K562 (cell line): Measurements from ENCODE around the gene NUSAP1. TPM values are rescaled to one million over a fixed set of nuclear protein-coding genes. Genes with fewer than 3 reads are reported as not detected.

ENCODE experiments used
- ATAC-seq: fragments of 200-7000 bp; cut with Tn5 transposase; 3 replicates; pipeline ENCODE4 v1.9.1; 2020; ENCODE audit warnings: moderate library complexity
- BruUV-seq: library from RNA; stranded (reverse); fragments of 400-500 nt; replicated peaks from 2 replicates; lab custom pipeline; 2021; lab: Mats Ljungman, UMichigan
- CTCF ChIA-PET: fragments of 300-600 bp; formaldehyde crosslinking; extraction: SDS; loops from one replicate; lab custom pipeline; 2021; ENCODE audit warnings: low intra/inter-chr PET ratio; lab: Yijun Ruan, JAX
- POLR2A ChIA-PET: fragments of 300-600, 350-650 bp; sonication (Branson Sonifier 250); formaldehyde crosslinking; extraction: SDS; loops from one replicate; lab custom pipeline; 2021; ENCODE audit warnings: antibody characterized with exemption, inconsistent platforms; lab: Yijun Ruan, JAX
- DNase-seq, 4 experiments: peaks; one replicate each; pipeline versions ENCODE4 v3.0.0 to v3.0.0-alpha.2; 2011 to 2018; ENCODE audit warnings: low spot score in 3 of 4, mixed read lengths in 3 of 4; ENCODE audit errors: extremely low read depth in 1 of 4
- FAIRE-seq: peaks from 2 replicates; lab custom pipeline; 2011; peaks lifted over from hg19 to GRCh38; lab: Jason Lieb, UNC
- H2AFZ ChIP-seq: 2 replicates; pipeline ENCODE4 v1.6.0; 2011; ENCODE audit warnings: low read depth, low read length, control low read depth, inconsistent platforms
- H3K27ac ChIP-seq: fragments of 200-600 bp; 3 replicates; pipeline ENCODE4 v1.8.0; 2011; ENCODE audit warnings: low read depth, mild to moderate bottlenecking, control low read depth, inconsistent platforms, low read length, moderate library complexity, mixed read lengths; ENCODE audit errors: extremely low read depth
- H3K27me3 ChIP-seq, 2 experiments: fragments of 300-600 bp in 1 of 2; 2 replicates in 1 of 2; 3 replicates in 1 of 2; pipeline versions ENCODE4 v1.6.0 to v1.8.0; 2011; ENCODE audit warnings: inconsistent platforms in 2 of 2, low read length in 2 of 2, mild to moderate bottlenecking in 1 of 2, mixed read lengths in 1 of 2, moderate library complexity in 1 of 2; ENCODE audit not compliant: control insufficient read depth in 2 of 2, insufficient read depth in 2 of 2
- H3K36me3 ChIP-seq: fragments of 300-600 bp; 3 replicates; pipeline ENCODE4 v1.8.0; 2011; ENCODE audit warnings: mild to moderate bottlenecking, low read length, inconsistent platforms; ENCODE audit not compliant: control insufficient read depth, insufficient read depth
- H3K4me1 ChIP-seq, 2 experiments: fragments of 200-600 bp in 1 of 2; replicated peaks in 1 of 2; 2 replicates in 1 of 2; 3 replicates in 1 of 2; pipeline versions ENCODE4 v1.5.1 to v1.8.0; 2011; ENCODE audit warnings: inconsistent platforms in 2 of 2, low read length in 2 of 2, mild to moderate bottlenecking in 1 of 2, mixed read lengths in 1 of 2, moderate library complexity in 1 of 2; ENCODE audit not compliant: control insufficient read depth in 2 of 2, insufficient read depth in 2 of 2
- H3K4me2 ChIP-seq: 2 replicates; pipeline ENCODE4 v1.6.1; 2011; ENCODE audit warnings: low read length, control low read depth, inconsistent platforms, mixed read lengths; ENCODE audit not compliant: insufficient read depth
- H3K4me3 ChIP-seq: fragments of 200-600 bp; sonication (generic), shearing (Covaris generic); 2 replicates; pipeline ENCODE4 v1.5.1; 2016; ENCODE audit warnings: control low read depth, inconsistent platforms
- H3K79me2 ChIP-seq: fragments of 200-600 bp; 3 replicates; pipeline ENCODE4 v1.8.0; 2011; ENCODE audit warnings: low read length, inconsistent platforms; ENCODE audit not compliant: control insufficient read depth, insufficient read depth
- H3K9ac ChIP-seq, 2 experiments: 2 replicates each; pipeline versions ENCODE4 v1.6.0 to v1.6.1; 2011; ENCODE audit warnings: low read depth in 2 of 2, low read length in 2 of 2, control low read depth in 1 of 2, inconsistent platforms in 1 of 2, mild to moderate bottlenecking in 1 of 2, mixed read lengths in 1 of 2; ENCODE audit not compliant: insufficient read depth in 1 of 2
- H3K9me1 ChIP-seq: one replicate; pipeline ENCODE4 v1.6.0; 2011; ENCODE audit warnings: inconsistent platforms, mild to moderate bottlenecking, low read length, moderate library complexity; ENCODE audit not compliant: control insufficient read depth, insufficient read depth
- H3K9me3 ChIP-seq: replicated peaks from 2 replicates; pipeline ENCODE4 v1.5.1; 2011; ENCODE audit warnings: low read depth, low read length, inconsistent platforms; ENCODE audit not compliant: control insufficient read depth, insufficient read depth
- H4K20me1 ChIP-seq: replicated peaks from 2 replicates; pipeline ENCODE4 v1.6.1; 2011; ENCODE audit warnings: low read length, inconsistent platforms, mixed read lengths; ENCODE audit not compliant: control insufficient read depth, insufficient read depth
- ADNP ChIP-seq: fragments of 200-800 bp; sonication (Bioruptor generic); IDR thresholded peaks from 2 replicates; pipeline ENCODE4 v1.6.1; 2016; ENCODE audit warnings: missing genetic modification characterization, missing compliant biosample characterization
- CEBPB ChIP-seq: fragments of 450-650 bp; IDR thresholded peaks from 2 replicates; pipeline ENCODE4 v1.6.1; 2016; ENCODE audit warnings: missing genetic modification characterization, missing compliant biosample characterization
- DDX20 ChIP-seq: fragments of 450-650 bp; IDR thresholded peaks from 2 replicates; pipeline ENCODE4 v1.6.1; 2016; ENCODE audit warnings: missing genetic modification characterization, low read depth, mild to moderate bottlenecking, missing compliant biosample characterization, moderate library complexity
- ETV6 ChIP-seq, 3 experiments: fragments of 150-350 bp in 1 of 3; sonication (generic) in 1 of 3; formaldehyde crosslinking in 1 of 3; IDR thresholded peaks; 2 replicates each; pipeline versions ENCODE4 v1.6.1 to v1.8.0; 2014 to 2022; ENCODE audit warnings: borderline replicate concordance in 2 of 3, low read depth in 2 of 3, antibody characterized with exemption in 1 of 3, low read length in 1 of 3, mild to moderate bottlenecking in 1 of 3, missing genetic modification reagents in 1 of 3
- FOXK1 ChIP-seq: sonication (generic); formaldehyde crosslinking; IDR thresholded peaks from 2 replicates; pipeline ENCODE4 v1.8.0; 2022; ENCODE audit warnings: missing genetic modification reagents, mild to moderate bottlenecking, borderline replicate concordance
- NBN ChIP-seq: fragments of 450-650 bp; IDR thresholded peaks from 2 replicates; pipeline ENCODE4 v1.6.1; 2016; ENCODE audit warnings: low read depth, mild to moderate bottlenecking
- NFXL1 ChIP-seq: fragments of 450-650 bp; formaldehyde crosslinking; IDR thresholded peaks from 2 replicates; pipeline ENCODE4 v1.4.0; 2021; ENCODE audit warnings: mild to moderate bottlenecking
- NR2C2 ChIP-seq, 2 experiments: fragments of 200-800 bp in 1 of 2; sonication (Bioruptor generic) in 1 of 2; sonication (generic) in 1 of 2; formaldehyde crosslinking in 1 of 2; IDR thresholded peaks; 2 replicates each; pipeline versions ENCODE4 v1.6.1 to v1.8.0; 2016 to 2022; ENCODE audit warnings: mild to moderate bottlenecking in 1 of 2, missing compliant biosample characterization in 1 of 2, missing genetic modification characterization in 1 of 2, missing genetic modification reagents in 1 of 2
- RCOR1 ChIP-seq, 2 experiments: IDR thresholded peaks; 2 replicates each; pipeline ENCODE4 v1.6.1; 2012; ENCODE audit warnings: low read depth in 2 of 2, low read length in 2 of 2, borderline replicate concordance in 1 of 2, improper control_type of control experiment in 1 of 2
- SAP30 ChIP-seq: fragments of 200-600 bp; sonication (generic); IDR thresholded peaks from 2 replicates; pipeline ENCODE4 v1.6.1; 2012; ENCODE audit warnings: borderline replicate concordance, low read depth, mild to moderate bottlenecking, moderate library complexity, low read length, control low read depth, inconsistent platforms; ENCODE audit not compliant: insufficient read depth, poor library complexity, severe bottlenecking
- SIN3B ChIP-seq: fragments of 450-650 bp; IDR thresholded peaks from 2 replicates; pipeline ENCODE4 v1.6.1; 2017; ENCODE audit warnings: low read depth, mild to moderate bottlenecking, moderate library complexity
- SMARCA5 ChIP-seq: fragments of 450-650 bp; IDR thresholded peaks from 2 replicates; pipeline ENCODE4 v1.6.1; 2016
- TARDBP ChIP-seq: fragments of 450-650 bp; IDR thresholded peaks from 2 replicates; pipeline ENCODE4 v1.6.1; 2016
- ZKSCAN1 ChIP-seq: fragments of 150-350 bp; IDR thresholded peaks from 2 replicates; pipeline ENCODE4 v1.6.1; 2016; ENCODE audit warnings: low read depth, low read length
- WGBS: fragments of 100-300 bp; shearing (Covaris generic); methylation state at CpG from one replicate; pipeline ENCODE4 v1.1.6; 2016; ENCODE audit warnings: low coverage, mixed read lengths; ENCODE audit not compliant: insufficient coverage; ENCODE audit errors: missing lambda C conversion rate; 5-methylcytosine and 5-hydroxymethylcytosine counted together
- in situ Hi-C: fragments of 300-500 bp; cut with MboI; formaldehyde crosslinking; loops from 4 replicates; pipeline ENCODE4 v1.15.0; 2018; ENCODE audit warnings: inconsistent platforms, mixed read lengths
- intact Hi-C: fragments of 100-400 bp; cut with micrococcal nuclease; formaldehyde crosslinking; loops from 2 replicates; pipeline ENCODE4 v1.14.2; 2022
- polyA plus RNA-seq, 8 experiments: library from polyadenylated mRNA; depleted of rRNA in 4 of 8; stranded (reverse) in 5 of 8; unstranded in 3 of 8; fragments of >200 nt; fragmentation: Nextera tagmentation in 2 of 8; fragmentation: Illumina TruSeq in 1 of 8; extraction: Ambion mirVana in 2 of 8; extraction: Trizol in 1 of 8; gene quantifications; 2 replicates each; pipeline versions ENCODE4 v1.2.1 to v1.2.3, GENCODE V29; 2011 to 2014; ENCODE audit warnings: inconsistent platforms in 1 of 8, missing spikeins in 1 of 8
- total RNA-seq, 7 experiments: library from RNA; depleted of rRNA in 6 of 7; stranded (reverse); fragments of >200 nt in 6 of 7; fragmentation: Illumina TruSeq in 2 of 7; extraction: Trizol in 2 of 7; gene quantifications; 2 replicates each; pipeline versions ENCODE4 v1.2.1 to v1.2.3, GENCODE V29; 2011 to 2021; ENCODE audit warnings: low replicate concordance in 1 of 7
- TF ChIP-seq, protein P1 (sequence below): IDR thresholded peaks from 3 replicates; pipeline ENCODE4 v1.6.1; 2011; ENCODE audit warnings: borderline replicate concordance, mild to moderate bottlenecking, moderate library complexity; ENCODE audit not compliant: insufficient read length; ENCODE audit errors: extremely low read depth
- TF ChIP-seq, protein P2 (sequence below): fragments of 450-650 bp; conservative IDR thresholded peaks from 2 replicates; pipeline ENCODE4 v1.6.1; 2016; ENCODE audit warnings: missing genetic modification characterization, low read depth, mild to moderate bottlenecking, control low read depth, missing compliant biosample characterization

The NUSAP1 gene
- total and polyA plus RNA-seq, 9 of the 15 experiments (the other 6 are each of a cell fraction or from before 2014, with no cell fraction given) = 119 to 266 (median 227) TPM

DNA sequence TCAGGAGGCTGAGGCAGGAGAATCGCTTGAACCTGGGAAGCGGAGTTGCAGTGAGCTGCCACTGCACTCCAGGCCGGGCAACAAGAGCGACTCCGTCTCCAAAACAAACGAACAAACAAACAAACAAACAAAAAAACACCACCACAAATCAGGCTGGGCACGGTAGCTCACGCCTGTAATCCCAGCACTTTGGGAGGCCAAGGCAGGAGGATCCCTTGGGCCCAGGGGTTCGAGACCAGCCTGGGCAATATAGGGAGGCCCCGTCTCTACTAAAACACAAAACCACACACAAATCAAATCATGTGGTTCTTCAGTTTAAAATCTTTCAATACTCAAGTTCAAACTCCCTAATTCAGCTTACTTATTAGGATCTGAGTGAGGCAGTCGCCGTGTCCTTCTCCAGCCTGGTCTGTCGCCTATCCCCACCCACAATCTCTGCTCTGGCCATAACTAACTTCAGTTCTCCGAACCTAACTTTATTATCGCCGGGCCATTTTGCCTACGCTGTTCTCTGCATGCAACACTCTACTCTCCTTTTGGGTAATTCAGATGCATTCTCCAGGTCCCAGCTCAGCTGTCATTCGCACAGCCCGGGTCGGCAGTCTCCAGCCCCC lies 83.6 kb downstream of the NUSAP1 start:
- Histone ChIP-seq H3K4me3 (peak overlapping the region; percentile 86), H3K27me3 (no peaks in the 10 kb centered on the region), H3K79me2 (peaks cover 60% of the 10 kb centered on the region), H3K27ac (peak overlapping the region; percentile 80), H4K20me1 (peaks cover 13% of the 10 kb centered on the region), H2AFZ (peak overlapping the region; percentile 97), H3K4me1 (peaks cover 11 to 14% of the 10 kb centered on the region in 2 experiments; a peak in 4 of 5 replicates), H3K9me1 (no peaks in the 10 kb centered on the region), H3K4me2 (peak overlapping the region; percentile 86), H3K36me3 (no peaks in the 10 kb centered on the region; the same call in 2 of the 3 replicates), H3K9me3 (no peaks in the 10 kb centered on the region), H3K9ac (peak overlapping the region; percentile 79 to 97)
- WGBS = 0% methylated on average over 20 of the region's 20 CpGs
- ATAC-seq (peak; percentile 26), DNase-seq (no peak), FAIRE-seq (peak; percentile 71)
- ChIA-PET POLR2A (interaction anchor here (0.7 kb wide), 1 partner anchor 539 kb away, joined by 3 read pairs; no protein-coding TSS in a partner anchor), CTCF (interaction anchor here (0.6 kb wide), 1 partner anchor 553 kb away, joined by 5 read pairs; no protein-coding TSS in a partner anchor)
- BruUV-seq = TSS peak; percentile 93
- in situ Hi-C loops (no loop called here), intact Hi-C loops (no loop called here)
- TF ChIP-seq ADNP (tag) (peak; percentile 72; the same call in 1 of the 2 replicates), ZKSCAN1 (no peak), SMARCA5 (0 out of 2 replicates have a peak, but pooled peaks have one; percentile 24), SIN3B (no peak), NR2C2 (CRISPR knock-in tag; IDR thresholded peaks at IDR 0.05) (0 out of 2 replicates have a peak, but pooled peaks have one; percentile 31), NR2C2 (tag; IDR thresholded peaks at IDR 0.05) (no peak), NFXL1 (CRISPR knock-in tag) (no peak), RCOR1 (IDR thresholded peaks at IDR 0.05; ENCODE audit: borderline replicate concordance in 1 of 2, low read depth in 2 of 2, low read length in 2 of 2) (0 out of 4 replicates have a peak, but pooled peaks of 1 of the 2 experiments have one; percentile 16), SAP30 (peak; percentile 95), ETV6 (IDR thresholded peaks at IDR 0.05; ENCODE audit: borderline replicate concordance in 1 of 2, low read depth in 2 of 2, low read length in 1 of 2) (no peak), ETV6 (CRISPR knock-in tag; IDR thresholded peaks at IDR 0.05; ENCODE audit: borderline replicate concordance) (peak; percentile 46; the same call in 1 of the 2 replicates), FOXK1 (0 out of 2 replicates have a peak, but pooled peaks have one; percentile 47), CEBPB (tag) (no peak), TARDBP (no peak), NBN (peak; percentile 71; the same call in 1 of the 2 replicates), DDX20 (no peak)
- TF ChIP-seq, protein P1, sequence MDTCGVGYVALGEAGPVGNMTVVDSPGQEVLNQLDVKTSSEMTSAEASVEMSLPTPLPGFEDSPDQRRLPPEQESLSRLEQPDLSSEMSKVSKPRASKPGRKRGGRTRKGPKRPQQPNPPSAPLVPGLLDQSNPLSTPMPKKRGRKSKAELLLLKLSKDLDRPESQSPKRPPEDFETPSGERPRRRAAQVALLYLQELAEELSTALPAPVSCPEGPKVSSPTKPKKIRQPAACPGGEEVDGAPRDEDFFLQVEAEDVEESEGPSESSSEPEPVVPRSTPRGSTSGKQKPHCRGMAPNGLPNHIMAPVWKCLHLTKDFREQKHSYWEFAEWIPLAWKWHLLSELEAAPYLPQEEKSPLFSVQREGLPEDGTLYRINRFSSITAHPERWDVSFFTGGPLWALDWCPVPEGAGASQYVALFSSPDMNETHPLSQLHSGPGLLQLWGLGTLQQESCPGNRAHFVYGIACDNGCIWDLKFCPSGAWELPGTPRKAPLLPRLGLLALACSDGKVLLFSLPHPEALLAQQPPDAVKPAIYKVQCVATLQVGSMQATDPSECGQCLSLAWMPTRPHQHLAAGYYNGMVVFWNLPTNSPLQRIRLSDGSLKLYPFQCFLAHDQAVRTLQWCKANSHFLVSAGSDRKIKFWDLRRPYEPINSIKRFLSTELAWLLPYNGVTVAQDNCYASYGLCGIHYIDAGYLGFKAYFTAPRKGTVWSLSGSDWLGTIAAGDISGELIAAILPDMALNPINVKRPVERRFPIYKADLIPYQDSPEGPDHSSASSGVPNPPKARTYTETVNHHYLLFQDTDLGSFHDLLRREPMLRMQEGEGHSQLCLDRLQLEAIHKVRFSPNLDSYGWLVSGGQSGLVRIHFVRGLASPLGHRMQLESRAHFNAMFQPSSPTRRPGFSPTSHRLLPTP = peak; percentile 42
- TF ChIP-seq, protein P2, sequence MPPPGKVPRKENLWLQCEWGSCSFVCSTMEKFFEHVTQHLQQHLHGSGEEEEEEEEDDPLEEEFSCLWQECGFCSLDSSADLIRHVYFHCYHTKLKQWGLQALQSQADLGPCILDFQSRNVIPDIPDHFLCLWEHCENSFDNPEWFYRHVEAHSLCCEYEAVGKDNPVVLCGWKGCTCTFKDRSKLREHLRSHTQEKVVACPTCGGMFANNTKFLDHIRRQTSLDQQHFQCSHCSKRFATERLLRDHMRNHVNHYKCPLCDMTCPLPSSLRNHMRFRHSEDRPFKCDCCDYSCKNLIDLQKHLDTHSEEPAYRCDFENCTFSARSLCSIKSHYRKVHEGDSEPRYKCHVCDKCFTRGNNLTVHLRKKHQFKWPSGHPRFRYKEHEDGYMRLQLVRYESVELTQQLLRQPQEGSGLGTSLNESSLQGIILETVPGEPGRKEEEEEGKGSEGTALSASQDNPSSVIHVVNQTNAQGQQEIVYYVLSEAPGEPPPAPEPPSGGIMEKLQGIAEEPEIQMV (tag) = no peak
